ENCODE data around the gene SMG1. TPM values are rescaled to one million over a fixed set of nuclear protein-coding genes. Genes with fewer than 3 reads are reported as not detected.

SMG1 gene
- total and polyA plus RNA-seq, 2 experiments from 2014 or later: 9.9 to 57.0 TPM

- 94% methylated on average over 7 of the region's 7 CpGs for WGBS (ENCODE audit: low lambda C conversion rate, missing lambda C conversion rate)
- no peak overlapping the region for H3K4me3 ChIP-seq
- H3K36me3 ChIP-seq (replicated peaks; ENCODE audit: insufficient read depth, low read depth): no peaks in the 10 kb centered on the region
- peaks cover 3% of the 10 kb centered on the region for H3K79me2 ChIP-seq
- no peaks in the 10 kb centered on the region for H4K20me1 ChIP-seq (ENCODE audit: insufficient read depth, poor library complexity, severe bottlenecking)
- H3K4me1 ChIP-seq (ENCODE audit: insufficient read depth): no peaks in the 10 kb centered on the region
- H3K9me2 ChIP-seq (replicated peaks; ENCODE audit: insufficient read depth): no peaks in the 10 kb centered on the region
- H3K4me2 ChIP-seq: no peak overlapping the region
- no peak for TF ChIP-seq CTCF (IDR thresholded peaks at IDR 0.05; ENCODE audit: poor library complexity)
- TF ChIP-seq EZH2 (IDR thresholded peaks at IDR 0.05; ENCODE audit: borderline replicate concordance): no peak
- TF ChIP-seq EZH2phosphoT487 (IDR thresholded peaks at IDR 0.05; ENCODE audit: low read depth, severe bottlenecking, unreplicated experiment): no peak
- no peaks in the 10 kb centered on the region for H3K9me3 ChIP-seq (ENCODE audit: low read depth)
- no peak overlapping the region for H3K27ac ChIP-seq
- no peak for DNase-seq (ENCODE audit: low spot score)
- H3K27me3 ChIP-seq: no peaks in the 10 kb centered on the region
- no peak overlapping the region for H2AFZ ChIP-seq
Measured at GRCh38 chr16:18841833-18842525, 84.2 kb downstream of the SMG1 start.

GRCh38 chr16:18839555-18839954, 86.7 kb downstream of the SMG1 start:
- no peak for TF ChIP-seq EZH2phosphoT487 (IDR thresholded peaks at IDR 0.05; ENCODE audit: low read depth, severe bottlenecking, unreplicated experiment)
- TF ChIP-seq CTCF (IDR thresholded peaks at IDR 0.05; ENCODE audit: poor library complexity): no peak
- no peak for TF ChIP-seq EZH2 (IDR thresholded peaks at IDR 0.05; ENCODE audit: borderline replicate concordance)
- 74% methylated on average over 6 of the region's 6 CpGs for WGBS (ENCODE audit: low lambda C conversion rate, missing lambda C conversion rate)
- H3K4me1 ChIP-seq (ENCODE audit: insufficient read depth): no peaks in the 10 kb centered on the region
- H3K4me3 ChIP-seq: no peak overlapping the region
- no peaks in the 10 kb centered on the region for H4K20me1 ChIP-seq (ENCODE audit: insufficient read depth, poor library complexity, severe bottlenecking)
- no peaks in the 10 kb centered on the region for H3K79me2 ChIP-seq
- no peaks in the 10 kb centered on the region for H3K9me2 ChIP-seq (replicated peaks; ENCODE audit: insufficient read depth)
- no peaks in the 10 kb centered on the region for H3K27me3 ChIP-seq
- peak; percentile 41 for DNase-seq (ENCODE audit: low spot score)
- H3K9me3 ChIP-seq (ENCODE audit: low read depth): no peaks in the 10 kb centered on the region
- no peak overlapping the region for H3K4me2 ChIP-seq
- no peak overlapping the region for H2AFZ ChIP-seq
- H3K27ac ChIP-seq: no peak overlapping the region
- no peaks in the 10 kb centered on the region for H3K36me3 ChIP-seq (replicated peaks; ENCODE audit: insufficient read depth, low read depth)

- no peaks in the 10 kb centered on the region for H3K27me3 ChIP-seq
- H3K4me3 ChIP-seq: no peak overlapping the region
- no peaks in the 10 kb centered on the region for H3K9me2 ChIP-seq (replicated peaks; ENCODE audit: insufficient read depth)
- H2AFZ ChIP-seq: no peak overlapping the region
- no peak overlapping the region for H3K4me2 ChIP-seq
- no peaks in the 10 kb centered on the region for H3K4me1 ChIP-seq (ENCODE audit: insufficient read depth)
- H3K27ac ChIP-seq: no peak overlapping the region
- no peaks in the 10 kb centered on the region for H3K9me3 ChIP-seq (ENCODE audit: low read depth)
- no peak for TF ChIP-seq EZH2 (IDR thresholded peaks at IDR 0.05; ENCODE audit: borderline replicate concordance)
- TF ChIP-seq CTCF (IDR thresholded peaks at IDR 0.05; ENCODE audit: poor library complexity): no peak
- no peak for TF ChIP-seq EZH2phosphoT487 (IDR thresholded peaks at IDR 0.05; ENCODE audit: low read depth, severe bottlenecking, unreplicated experiment)
- no peaks in the 10 kb centered on the region for H3K36me3 ChIP-seq (replicated peaks; ENCODE audit: insufficient read depth, low read depth)
- no peaks in the 10 kb centered on the region for H4K20me1 ChIP-seq (ENCODE audit: insufficient read depth, poor library complexity, severe bottlenecking)
- DNase-seq (ENCODE audit: low spot score): no peak
- H3K79me2 ChIP-seq: no peaks in the 10 kb centered on the region
Measured at GRCh38 chr16:18836702-18837101, 89.5 kb downstream of the SMG1 start.

Data from hepatocyte (in vitro differentiated cells).